ENCODE results near the gene MRPL1. TPM values are rescaled to one million over a fixed set of nuclear protein-coding genes. Genes with fewer than 3 reads are reported as not detected.

Gene MRPL1
- total and polyA plus RNA-seq, 4 donors, result 10.5 to 20.6 (median 16.1) TPM

DNA sequence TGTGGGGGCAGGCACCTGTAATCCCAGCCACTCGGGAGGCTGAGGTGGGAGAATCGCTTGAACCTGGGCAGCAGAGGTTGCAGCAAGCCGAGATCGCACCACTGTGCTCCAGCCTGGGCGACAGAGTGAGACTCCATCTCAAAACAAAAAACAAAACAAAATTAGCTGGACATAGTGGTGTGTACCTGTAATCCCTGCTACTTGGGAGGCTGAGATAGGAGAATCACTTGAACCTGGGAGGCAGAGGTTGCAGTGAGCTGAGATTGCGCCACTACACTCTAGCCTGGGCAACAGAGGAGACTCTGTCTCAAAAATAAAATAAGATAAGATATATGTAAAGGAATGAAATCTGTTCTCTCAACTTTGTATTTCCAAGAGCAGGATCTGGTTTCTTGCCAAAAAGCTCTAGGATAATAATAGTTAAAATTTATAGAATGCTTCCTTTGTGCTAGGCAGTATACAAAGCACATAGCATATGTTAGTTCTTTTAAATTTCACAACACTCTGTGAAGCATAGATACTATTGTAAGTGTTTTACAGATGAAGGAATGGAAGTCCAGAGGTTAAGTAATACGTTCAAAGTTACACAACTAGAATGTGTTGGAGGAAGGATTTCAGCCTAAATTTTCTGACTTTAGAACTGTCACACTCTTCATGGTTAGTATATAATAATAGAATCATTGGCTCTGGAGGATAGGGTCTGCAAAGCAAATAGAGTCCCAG is 10.3 kb downstream of the MRPL1 start:
- Histone ChIP-seq H3K9me3 (ENCODE audit: control insufficient read depth in 4 of 4, low read length in 3 of 4) (no peaks in the 10 kb centered on the region), H3K4me3 (ENCODE audit: low read depth in 1 of 3, low read length in 3 of 3) (no peak overlapping the region), H3K27ac (ENCODE audit: low read depth in 1 of 2, low read length in 2 of 2) (no peak overlapping the region), H3K9ac (ENCODE audit: low read depth in 1 of 2, low read length in 2 of 2) (no peak overlapping the region), H3K27me3 (ENCODE audit: control insufficient read depth in 4 of 4, insufficient read depth in 4 of 4, low read length in 3 of 4) (no peaks in the 10 kb centered on the region), H3K36me3 (ENCODE audit: control insufficient read depth in 4 of 4, insufficient read depth in 3 of 4, low read depth in 1 of 4, low read length in 3 of 4) (peaks cover 6 to 20% (median 10%) of the 10 kb centered on the region in 4 donors), H3K4me1 (ENCODE audit: control insufficient read depth in 4 of 4, insufficient read depth in 4 of 4, low read length in 3 of 4) (peaks cover 0 to 4% (median 0%) of the 10 kb centered on the region in 4 donors)
- DNase-seq (ENCODE audit: low spot score), result no peak
- 92% methylated on average over 7 of the region's 7 CpGs for WGBS
- TF ChIP-seq, protein P1, sequence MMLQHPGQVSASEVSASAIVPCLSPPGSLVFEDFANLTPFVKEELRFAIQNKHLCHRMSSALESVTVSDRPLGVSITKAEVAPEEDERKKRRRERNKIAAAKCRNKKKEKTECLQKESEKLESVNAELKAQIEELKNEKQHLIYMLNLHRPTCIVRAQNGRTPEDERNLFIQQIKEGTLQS (IDR thresholded peaks at IDR 0.05), result no peak
- no peak for TF ChIP-seq RAD21 (IDR thresholded peaks at IDR 0.05)
- TF ChIP-seq FOXA1 (IDR thresholded peaks at IDR 0.05), result no peak
- TF ChIP-seq NR2F2 (IDR thresholded peaks at IDR 0.05), result no peak
- no peak for TF ChIP-seq JUND (IDR thresholded peaks at IDR 0.05)
- TF ChIP-seq, protein P2, sequence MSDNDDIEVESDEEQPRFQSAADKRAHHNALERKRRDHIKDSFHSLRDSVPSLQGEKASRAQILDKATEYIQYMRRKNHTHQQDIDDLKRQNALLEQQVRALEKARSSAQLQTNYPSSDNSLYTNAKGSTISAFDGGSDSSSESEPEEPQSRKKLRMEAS (IDR thresholded peaks at IDR 0.05), result no peak
- TF ChIP-seq YY1 (IDR thresholded peaks at IDR 0.05), result no peak
- TF ChIP-seq, protein P3, sequence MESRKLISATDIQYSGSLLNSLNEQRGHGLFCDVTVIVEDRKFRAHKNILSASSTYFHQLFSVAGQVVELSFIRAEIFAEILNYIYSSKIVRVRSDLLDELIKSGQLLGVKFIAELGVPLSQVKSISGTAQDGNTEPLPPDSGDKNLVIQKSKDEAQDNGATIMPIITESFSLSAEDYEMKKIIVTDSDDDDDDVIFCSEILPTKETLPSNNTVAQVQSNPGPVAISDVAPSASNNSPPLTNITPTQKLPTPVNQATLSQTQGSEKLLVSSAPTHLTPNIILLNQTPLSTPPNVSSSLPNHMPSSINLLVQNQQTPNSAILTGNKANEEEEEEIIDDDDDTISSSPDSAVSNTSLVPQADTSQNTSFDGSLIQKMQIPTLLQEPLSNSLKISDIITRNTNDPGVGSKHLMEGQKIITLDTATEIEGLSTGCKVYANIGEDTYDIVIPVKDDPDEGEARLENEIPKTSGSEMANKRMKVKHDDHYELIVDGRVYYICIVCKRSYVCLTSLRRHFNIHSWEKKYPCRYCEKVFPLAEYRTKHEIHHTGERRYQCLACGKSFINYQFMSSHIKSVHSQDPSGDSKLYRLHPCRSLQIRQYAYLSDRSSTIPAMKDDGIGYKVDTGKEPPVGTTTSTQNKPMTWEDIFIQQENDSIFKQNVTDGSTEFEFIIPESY (IDR thresholded peaks at IDR 0.05), result no peak
- TF ChIP-seq GABPA (IDR thresholded peaks at IDR 0.05 in 1 of 2, conservative IDR thresholded peaks at IDR 0.05 in 1 of 2), result no peak

DNA sequence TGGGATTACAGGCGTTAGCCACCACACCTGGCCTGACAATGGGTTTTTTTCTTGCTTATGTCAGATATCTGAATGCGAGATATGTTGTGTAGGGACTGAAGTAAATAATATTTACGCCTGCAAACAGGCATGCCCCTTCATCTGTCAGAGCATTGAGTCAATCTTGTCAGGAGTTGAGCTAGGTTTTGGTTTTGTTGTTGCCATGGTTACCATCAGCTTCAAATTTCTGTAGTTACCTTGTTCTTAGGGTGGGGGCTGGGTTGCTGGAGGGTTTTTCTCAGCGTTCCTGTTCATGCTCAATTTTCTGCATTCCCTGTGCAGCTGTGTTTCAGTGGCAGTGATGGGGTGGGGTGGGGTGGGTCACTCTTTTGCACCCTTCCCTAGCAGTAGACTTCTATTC is 14.5 kb downstream of the MRPL1 start:
- Histone ChIP-seq H3K9ac (ENCODE audit: low read depth in 1 of 2, low read length in 2 of 2) (no peak overlapping the region), H3K4me3 (ENCODE audit: low read depth in 1 of 3, low read length in 3 of 3) (no peak overlapping the region), H3K4me1 (ENCODE audit: control insufficient read depth in 4 of 4, insufficient read depth in 4 of 4, low read length in 3 of 4) (peaks cover 0 to 2% (median 0%) of the 10 kb centered on the region in 4 donors), H3K9me3 (ENCODE audit: control insufficient read depth in 4 of 4, low read length in 3 of 4) (no peaks in the 10 kb centered on the region), H3K36me3 (ENCODE audit: control insufficient read depth in 4 of 4, insufficient read depth in 3 of 4, low read depth in 1 of 4, low read length in 3 of 4) (peaks cover 7 to 16% (median 10%) of the 10 kb centered on the region in 4 donors), H3K27me3 (ENCODE audit: control insufficient read depth in 4 of 4, insufficient read depth in 4 of 4, low read length in 3 of 4) (no peaks in the 10 kb centered on the region), H3K27ac (ENCODE audit: low read depth in 1 of 2, low read length in 2 of 2) (no peak overlapping the region)
- TF ChIP-seq FOXA1 (IDR thresholded peaks at IDR 0.05), result no peak
- no peak for DNase-seq (ENCODE audit: low spot score)
- 98% methylated on average over 4 of the region's 4 CpGs for whole genome bisulfite sequencing

DNA sequence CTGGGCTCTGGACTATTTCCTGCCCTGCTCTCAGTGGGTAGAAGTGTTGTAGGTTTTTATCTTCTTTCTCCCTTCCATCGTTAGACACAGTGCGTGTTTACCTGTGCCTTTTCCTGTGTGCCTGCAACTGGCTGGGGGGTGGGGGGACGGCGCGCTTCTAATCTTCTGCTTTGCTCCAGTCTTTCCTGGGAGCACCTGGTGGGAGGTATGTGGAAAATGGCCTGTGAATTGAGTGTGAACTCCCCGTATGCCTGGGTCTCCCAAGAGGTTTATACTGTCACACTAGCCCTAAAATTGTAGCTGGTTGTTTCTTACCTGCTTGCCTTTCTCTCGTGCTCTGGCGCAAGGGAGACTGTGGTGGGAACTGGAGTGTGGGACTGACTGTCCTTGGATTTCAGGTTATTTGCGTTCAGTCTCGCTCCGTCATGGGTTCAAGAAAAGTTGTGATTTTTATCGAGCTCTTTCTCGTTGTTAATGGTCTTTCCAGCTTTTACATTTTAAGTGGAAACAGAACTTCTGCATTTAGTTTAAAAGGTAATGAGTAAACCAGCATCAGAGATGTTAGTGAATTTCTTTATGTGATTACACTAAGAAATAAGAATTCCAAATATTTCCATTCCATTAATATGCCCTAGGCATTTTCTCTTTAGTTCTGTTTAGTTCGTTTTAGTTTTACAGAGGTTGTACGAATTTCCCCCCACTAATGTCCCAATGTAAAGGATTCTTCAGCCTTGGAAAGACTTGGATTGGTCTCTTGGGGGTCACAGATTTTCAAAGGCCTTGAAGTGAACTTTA is 15.3 kb downstream of the MRPL1 start:
- Histone ChIP-seq H3K27ac (ENCODE audit: low read depth in 1 of 2, low read length in 2 of 2) (no peak overlapping the region), H3K36me3 (ENCODE audit: control insufficient read depth in 4 of 4, insufficient read depth in 3 of 4, low read depth in 1 of 4, low read length in 3 of 4) (peaks cover 1 to 13% (median 8%) of the 10 kb centered on the region in 4 donors), H3K27me3 (ENCODE audit: control insufficient read depth in 4 of 4, insufficient read depth in 4 of 4, low read length in 3 of 4) (no peaks in the 10 kb centered on the region), H3K4me3 (ENCODE audit: low read depth in 1 of 3, low read length in 3 of 3) (no peak overlapping the region), H3K9me3 (ENCODE audit: control insufficient read depth in 4 of 4, low read length in 3 of 4) (no peaks in the 10 kb centered on the region), H3K9ac (ENCODE audit: low read depth in 1 of 2, low read length in 2 of 2) (no peak overlapping the region), H3K4me1 (ENCODE audit: control insufficient read depth in 4 of 4, insufficient read depth in 4 of 4, low read length in 3 of 4) (no peaks in the 10 kb centered on the region)
- no peak for DNase-seq (ENCODE audit: low spot score)
- TF ChIP-seq, protein P4, sequence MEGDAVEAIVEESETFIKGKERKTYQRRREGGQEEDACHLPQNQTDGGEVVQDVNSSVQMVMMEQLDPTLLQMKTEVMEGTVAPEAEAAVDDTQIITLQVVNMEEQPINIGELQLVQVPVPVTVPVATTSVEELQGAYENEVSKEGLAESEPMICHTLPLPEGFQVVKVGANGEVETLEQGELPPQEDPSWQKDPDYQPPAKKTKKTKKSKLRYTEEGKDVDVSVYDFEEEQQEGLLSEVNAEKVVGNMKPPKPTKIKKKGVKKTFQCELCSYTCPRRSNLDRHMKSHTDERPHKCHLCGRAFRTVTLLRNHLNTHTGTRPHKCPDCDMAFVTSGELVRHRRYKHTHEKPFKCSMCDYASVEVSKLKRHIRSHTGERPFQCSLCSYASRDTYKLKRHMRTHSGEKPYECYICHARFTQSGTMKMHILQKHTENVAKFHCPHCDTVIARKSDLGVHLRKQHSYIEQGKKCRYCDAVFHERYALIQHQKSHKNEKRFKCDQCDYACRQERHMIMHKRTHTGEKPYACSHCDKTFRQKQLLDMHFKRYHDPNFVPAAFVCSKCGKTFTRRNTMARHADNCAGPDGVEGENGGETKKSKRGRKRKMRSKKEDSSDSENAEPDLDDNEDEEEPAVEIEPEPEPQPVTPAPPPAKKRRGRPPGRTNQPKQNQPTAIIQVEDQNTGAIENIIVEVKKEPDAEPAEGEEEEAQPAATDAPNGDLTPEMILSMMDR (IDR thresholded peaks at IDR 0.05; ENCODE audit: low read depth, low read length, missing input control), result no peak
- TF ChIP-seq SP1 (IDR thresholded peaks at IDR 0.05) (no peak), RXRA (IDR thresholded peaks at IDR 0.05) (no peak), FOXA2 (IDR thresholded peaks at IDR 0.05) (no peak), HNF4A (conservative IDR thresholded peaks at IDR 0.05) (no peak), JUND (IDR thresholded peaks at IDR 0.05) (no peak), YY1 (IDR thresholded peaks at IDR 0.05) (no peak)
- TF ChIP-seq, protein P1 (IDR thresholded peaks at IDR 0.05), result no peak
- 93% methylated on average over 15 of the region's 15 CpGs for WGBS
